Measurements from ENCODE around the gene KIRREL3. TPM values are rescaled to one million over a fixed set of nuclear protein-coding genes. Genes with fewer than 3 reads are reported as not detected.

KIRREL3 gene
- total RNA-seq, 1 donor, result 0.10 TPM

GRCh38 chr11:126700768-126701519 lies 299.6 kb downstream of the KIRREL3 start:
- Histone ChIP-seq H3K9me3 (ENCODE audit: low read depth, low read length) (no peaks in the 10 kb centered on the region), H3K4me1 (ENCODE audit: insufficient read depth, low read length) (no peaks in the 10 kb centered on the region), H3K27me3 (ENCODE audit: insufficient read depth, low read length) (no peaks in the 10 kb centered on the region), H3K4me3 (ENCODE audit: low read length) (no peak overlapping the region)

DNA sequence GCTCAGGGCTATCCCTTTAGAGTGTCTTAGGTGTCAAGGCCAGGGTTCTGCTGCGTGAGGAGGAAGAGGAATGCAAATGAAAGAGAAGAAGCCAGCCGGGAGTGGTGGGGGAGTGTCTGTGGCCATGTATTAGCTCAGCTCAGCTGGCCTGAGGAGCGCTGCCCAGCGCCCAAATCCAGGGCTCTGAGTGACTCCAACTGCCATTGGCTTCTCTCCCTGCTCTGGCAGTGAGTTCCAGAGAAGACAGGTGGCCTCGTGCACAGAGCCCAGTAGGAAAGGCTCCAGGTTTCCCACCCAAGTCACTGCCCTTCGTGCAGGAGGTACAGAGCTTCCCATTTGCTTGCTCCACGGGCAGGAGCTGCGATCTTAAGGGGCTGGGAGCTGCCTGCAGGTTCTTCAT lies 302.0 kb downstream of the KIRREL3 start:
- Histone ChIP-seq H3K4me1 (ENCODE audit: insufficient read depth, low read length) (no peaks in the 10 kb centered on the region), H3K9me3 (ENCODE audit: low read depth, low read length) (no peaks in the 10 kb centered on the region), H3K4me3 (ENCODE audit: low read length) (no peak overlapping the region), H3K27me3 (ENCODE audit: insufficient read depth, low read length) (no peaks in the 10 kb centered on the region)

DNA sequence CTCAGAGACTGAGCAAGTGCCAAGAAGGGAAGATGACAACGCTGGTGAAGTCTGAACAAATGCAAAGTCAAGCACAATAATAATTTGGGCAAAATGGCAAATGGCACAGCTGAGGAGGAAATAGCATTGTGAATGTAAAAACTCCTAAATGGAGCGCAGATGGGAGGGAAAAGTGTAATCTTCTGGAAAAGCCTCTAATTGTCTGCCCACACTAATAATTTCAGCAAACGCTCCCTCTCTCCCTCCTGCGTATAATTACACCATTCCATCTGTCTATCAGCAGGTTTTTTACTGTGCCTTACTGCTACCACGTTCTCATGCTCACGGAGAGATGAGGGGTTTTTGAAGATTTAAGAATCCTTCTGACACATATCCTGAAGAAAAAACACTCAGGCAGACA lies 302.6 kb downstream of the KIRREL3 start:
- H3K4me3 ChIP-seq (ENCODE audit: low read length), result no peak overlapping the region
- H3K4me1 ChIP-seq (ENCODE audit: insufficient read depth, low read length), result no peaks in the 10 kb centered on the region
- H3K27me3 ChIP-seq (ENCODE audit: insufficient read depth, low read length), result no peaks in the 10 kb centered on the region
- no peaks in the 10 kb centered on the region for H3K9me3 ChIP-seq (ENCODE audit: low read depth, low read length)

GRCh38 chr11:126696982-126697381 lies 303.6 kb downstream of the KIRREL3 start:
- no peaks in the 10 kb centered on the region for H3K4me1 ChIP-seq (ENCODE audit: insufficient read depth, low read length)
- H3K9me3 ChIP-seq (ENCODE audit: low read depth, low read length), result no peaks in the 10 kb centered on the region
- H3K27me3 ChIP-seq (ENCODE audit: insufficient read depth, low read length), result no peaks in the 10 kb centered on the region
- no peak overlapping the region for H3K4me3 ChIP-seq (ENCODE audit: low read length)

DNA sequence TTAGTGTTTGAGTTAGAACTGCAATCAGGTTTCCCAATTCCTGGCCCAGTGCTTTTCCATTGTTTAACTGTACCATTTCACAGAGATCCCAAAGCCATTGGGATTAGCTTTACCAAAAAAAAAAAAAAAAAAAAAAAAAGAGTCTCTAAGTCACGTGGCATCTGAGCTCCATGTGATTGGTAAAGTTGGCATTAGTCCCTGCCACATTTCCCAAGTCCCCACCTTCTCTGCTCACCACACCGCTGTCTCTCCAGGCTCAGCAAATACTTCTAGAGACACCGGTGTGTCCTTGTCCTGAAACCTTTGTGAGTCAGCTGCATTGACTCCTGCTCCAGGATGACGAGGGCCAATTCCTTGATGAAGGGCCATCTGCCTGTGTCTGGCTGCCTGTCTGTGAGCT lies 305.3 kb downstream of the KIRREL3 start:
- no peak overlapping the region for H3K4me3 ChIP-seq (ENCODE audit: low read length)
- no peaks in the 10 kb centered on the region for H3K27me3 ChIP-seq (ENCODE audit: insufficient read depth, low read length)

GRCh38 chr11:126694065-126694625 lies 306.4 kb downstream of the KIRREL3 start:
- Histone ChIP-seq H3K27me3 (ENCODE audit: insufficient read depth, low read length) (no peaks in the 10 kb centered on the region), H3K4me3 (ENCODE audit: low read length) (no peak overlapping the region), H3K4me1 (ENCODE audit: insufficient read depth, low read length) (no peaks in the 10 kb centered on the region), H3K9me3 (ENCODE audit: low read depth, low read length) (no peaks in the 10 kb centered on the region)

More for the DNA sequence above, 305.3 kb downstream of the KIRREL3 start:
- no peaks in the 10 kb centered on the region for H3K4me1 ChIP-seq (ENCODE audit: insufficient read depth, low read length)
- no peaks in the 10 kb centered on the region for H3K9me3 ChIP-seq (ENCODE audit: low read depth, low read length)

DNA sequence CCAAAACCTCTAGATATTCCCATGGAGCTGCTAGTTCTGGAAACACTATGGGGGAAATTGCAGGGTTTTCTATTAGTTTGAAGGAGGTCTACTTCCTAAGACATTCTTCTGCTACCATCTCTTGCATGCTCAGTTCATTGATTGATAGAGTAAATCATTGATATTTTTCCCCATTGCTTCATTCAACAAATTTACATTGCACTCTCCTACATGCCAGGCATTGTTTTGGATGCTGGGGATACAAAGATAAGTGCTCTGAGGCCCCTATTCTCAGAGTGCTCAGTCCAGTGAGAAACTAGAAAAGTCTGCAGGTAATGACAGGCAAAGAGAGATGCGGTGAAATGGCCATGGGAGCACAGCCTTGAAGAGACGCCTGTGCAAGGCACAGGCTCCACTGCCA lies 313.1 kb downstream of the KIRREL3 start:
- no peaks in the 10 kb centered on the region for H3K27me3 ChIP-seq (ENCODE audit: insufficient read depth, low read length)
- no peaks in the 10 kb centered on the region for H3K9me3 ChIP-seq (ENCODE audit: low read depth, low read length)
- no peak overlapping the region for H3K4me3 ChIP-seq (ENCODE audit: low read length)
- H3K4me1 ChIP-seq (ENCODE audit: insufficient read depth, low read length), result no peaks in the 10 kb centered on the region

DNA sequence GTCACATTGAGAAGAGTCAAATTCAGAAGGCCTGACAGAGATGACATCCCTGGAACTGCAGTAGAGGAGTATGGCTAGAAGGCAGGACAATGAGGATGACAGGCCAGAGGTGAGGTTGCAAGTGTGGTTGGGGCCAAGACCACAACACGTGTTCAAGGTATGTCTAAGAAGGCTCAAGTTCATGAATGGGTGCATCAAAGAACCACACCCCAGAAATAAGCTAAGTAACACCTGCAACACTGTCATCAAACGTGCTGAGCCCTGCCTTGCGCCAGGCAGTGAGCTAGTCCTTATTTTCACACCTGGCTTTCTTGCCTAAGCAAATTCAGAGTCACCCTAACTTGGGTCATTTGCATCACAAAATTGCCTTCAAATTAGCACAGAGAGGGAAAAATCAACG lies 313.6 kb downstream of the KIRREL3 start:
- Histone ChIP-seq H3K4me1 (ENCODE audit: insufficient read depth, low read length) (no peaks in the 10 kb centered on the region), H3K9me3 (ENCODE audit: low read depth, low read length) (no peaks in the 10 kb centered on the region), H3K4me3 (ENCODE audit: low read length) (no peak overlapping the region), H3K27me3 (ENCODE audit: insufficient read depth, low read length) (no peaks in the 10 kb centered on the region)

DNA sequence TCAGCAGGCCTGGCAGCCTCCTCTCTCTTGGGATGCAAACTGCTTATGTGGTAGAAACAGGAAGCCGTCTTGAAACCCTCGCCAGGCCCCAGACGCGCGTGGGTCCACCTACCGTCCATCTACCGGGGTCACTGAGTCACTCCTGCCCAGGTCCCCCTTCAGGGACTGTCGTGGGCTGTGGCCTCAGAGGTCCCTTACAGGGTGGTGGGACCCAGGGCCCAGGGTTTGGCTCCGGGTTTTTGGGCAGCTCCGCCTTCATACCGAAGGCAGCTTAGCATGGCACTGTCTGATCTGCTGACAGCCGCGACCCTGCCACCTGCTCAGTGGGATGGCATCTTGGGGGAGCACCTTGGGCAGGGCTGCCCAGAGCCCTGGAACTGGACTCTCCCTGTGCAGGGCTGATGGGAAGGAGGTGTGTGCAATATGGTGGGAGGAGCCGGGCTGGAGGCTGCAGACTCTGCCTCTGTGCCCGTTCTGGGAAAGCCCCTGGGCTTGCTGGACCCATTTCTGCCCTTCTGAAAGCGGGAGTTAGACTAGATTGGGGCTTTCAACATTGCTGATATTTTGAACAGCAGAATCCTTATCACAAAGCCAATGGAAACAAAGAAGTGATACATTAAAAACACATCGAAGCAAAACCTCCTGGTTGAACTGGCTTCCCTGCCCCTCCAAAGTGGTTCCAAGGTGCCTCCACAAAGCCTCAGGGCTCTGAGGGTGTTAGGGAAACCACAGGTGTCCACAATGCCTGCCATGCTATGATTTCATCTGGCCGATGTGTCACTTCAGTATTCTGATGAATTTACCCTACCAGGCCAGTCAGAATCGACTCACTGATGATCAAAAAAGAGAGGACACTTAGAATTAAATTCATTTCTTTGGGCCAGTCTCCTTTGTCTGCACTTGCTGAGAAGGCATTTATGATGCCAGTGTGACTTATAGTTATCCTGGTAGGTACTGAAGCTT lies 316.5 kb downstream of the KIRREL3 start:
- H3K27me3 ChIP-seq (ENCODE audit: insufficient read depth, low read length), result no peaks in the 10 kb centered on the region
- H3K4me3 ChIP-seq (ENCODE audit: low read length), result no peak overlapping the region
- H3K4me1 ChIP-seq (ENCODE audit: insufficient read depth, low read length), result no peaks in the 10 kb centered on the region
- no peaks in the 10 kb centered on the region for H3K9me3 ChIP-seq (ENCODE audit: low read depth, low read length)

- Histone ChIP-seq H3K9me3 (ENCODE audit: low read depth, low read length) (no peaks in the 10 kb centered on the region), H3K4me3 (ENCODE audit: low read length) (no peak overlapping the region), H3K27me3 (ENCODE audit: insufficient read depth, low read length) (no peaks in the 10 kb centered on the region), H3K4me1 (ENCODE audit: insufficient read depth, low read length) (no peaks in the 10 kb centered on the region)
Observed at GRCh38 chr11:126682590-126682989, 318.0 kb downstream of the KIRREL3 start.

DNA sequence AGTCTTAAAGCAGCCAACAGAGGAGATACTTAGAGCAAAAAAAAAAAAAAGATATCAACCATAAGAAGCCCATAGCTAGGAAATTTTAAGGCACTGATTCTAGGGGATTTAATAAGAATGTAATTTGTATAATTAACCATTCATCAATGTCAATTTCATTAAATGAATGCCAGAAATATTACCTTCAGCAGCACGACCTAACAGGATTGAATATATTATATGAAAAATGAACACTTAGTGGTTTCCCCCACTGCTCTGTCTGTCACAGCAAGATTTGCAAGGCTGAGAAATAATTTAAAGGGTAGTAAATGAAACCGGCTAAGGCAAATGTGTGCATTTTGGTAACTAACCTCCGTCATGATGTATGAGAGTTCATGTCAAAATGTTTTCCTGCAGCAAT lies 319.9 kb downstream of the KIRREL3 start:
- H3K9me3 ChIP-seq (ENCODE audit: low read depth, low read length), result no peaks in the 10 kb centered on the region
- H3K4me3 ChIP-seq (ENCODE audit: low read length), result no peak overlapping the region
- no peaks in the 10 kb centered on the region for H3K4me1 ChIP-seq (ENCODE audit: insufficient read depth, low read length)
- H3K27me3 ChIP-seq (ENCODE audit: insufficient read depth, low read length), result no peaks in the 10 kb centered on the region

- Histone ChIP-seq H3K4me3 (ENCODE audit: low read length) (no peak overlapping the region), H3K9me3 (ENCODE audit: low read depth, low read length) (no peaks in the 10 kb centered on the region), H3K27me3 (ENCODE audit: insufficient read depth, low read length) (no peaks in the 10 kb centered on the region), H3K4me1 (ENCODE audit: insufficient read depth, low read length) (no peaks in the 10 kb centered on the region)
Observed at GRCh38 chr11:126680131-126680530, 320.4 kb downstream of the KIRREL3 start.

DNA sequence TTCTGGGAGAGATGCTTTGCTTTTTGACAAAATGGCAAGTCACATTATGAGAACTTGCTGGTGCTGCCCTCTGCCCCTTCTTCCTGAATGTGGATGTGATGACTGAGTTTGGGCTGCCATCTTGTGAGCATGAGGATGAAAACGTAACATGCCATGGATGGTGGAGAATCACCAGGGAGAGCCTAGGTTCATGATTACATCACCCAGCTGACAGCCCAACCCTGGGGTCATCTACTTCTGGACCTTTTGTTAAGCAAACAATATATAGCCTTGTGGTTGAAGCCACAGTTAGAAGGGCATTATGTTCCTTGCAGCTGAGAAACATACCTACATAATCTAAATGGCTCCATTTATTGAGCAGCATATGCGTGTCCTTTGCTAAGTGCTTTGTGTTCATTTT lies 321.5 kb downstream of the KIRREL3 start:
- Histone ChIP-seq H3K4me1 (ENCODE audit: insufficient read depth, low read length) (no peaks in the 10 kb centered on the region), H3K4me3 (ENCODE audit: low read length) (no peak overlapping the region), H3K9me3 (ENCODE audit: low read depth, low read length) (no peaks in the 10 kb centered on the region), H3K27me3 (ENCODE audit: insufficient read depth, low read length) (no peaks in the 10 kb centered on the region)

- Histone ChIP-seq H3K27me3 (ENCODE audit: insufficient read depth, low read length) (no peaks in the 10 kb centered on the region), H3K4me1 (ENCODE audit: insufficient read depth, low read length) (no peaks in the 10 kb centered on the region), H3K4me3 (ENCODE audit: low read length) (no peak overlapping the region), H3K9me3 (ENCODE audit: low read depth, low read length) (no peaks in the 10 kb centered on the region)
Observed at GRCh38 chr11:126676536-126676935, 324.0 kb downstream of the KIRREL3 start.

GRCh38 chr11:126673319-126673718 lies 327.3 kb downstream of the KIRREL3 start:
- Histone ChIP-seq H3K27me3 (ENCODE audit: insufficient read depth, low read length) (peaks cover 6% of the 10 kb centered on the region), H3K4me1 (ENCODE audit: insufficient read depth, low read length) (no peaks in the 10 kb centered on the region), H3K9me3 (ENCODE audit: low read depth, low read length) (no peaks in the 10 kb centered on the region), H3K4me3 (ENCODE audit: low read length) (no peak overlapping the region)
